ENCODE data around the gene BORCS6.
A peak's percentile ranks its signal among the peaks of the same experiment; 100 is the strongest.

The BORCS6 gene

DNA sequence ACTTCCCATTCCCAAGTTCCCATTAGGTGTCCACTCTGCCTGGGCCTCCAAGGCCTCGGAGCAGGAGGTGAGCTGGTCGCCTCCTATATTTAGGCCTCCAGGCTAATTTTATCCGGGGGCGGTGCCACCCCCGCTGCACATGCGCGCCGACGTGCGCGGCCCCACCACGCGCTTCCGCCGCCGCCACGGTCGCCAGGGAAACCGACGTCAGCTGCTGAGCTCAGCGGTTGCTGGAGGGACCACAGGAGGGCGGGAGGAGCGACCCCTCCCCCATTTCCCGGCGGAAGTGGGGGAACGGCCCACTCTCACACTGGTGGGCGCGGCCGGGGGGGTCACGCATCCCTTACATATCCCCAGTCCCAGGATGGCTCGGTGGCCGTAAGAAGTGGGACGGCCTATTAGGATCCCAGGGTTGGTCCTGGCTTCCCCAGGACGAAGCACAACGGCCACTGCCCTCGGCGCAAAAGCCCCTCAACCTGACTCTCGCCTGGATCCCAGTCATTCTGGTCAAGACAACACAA lies 38.8 kb downstream of the BORCS6 start:
- TF ChIP-seq, protein P1, sequence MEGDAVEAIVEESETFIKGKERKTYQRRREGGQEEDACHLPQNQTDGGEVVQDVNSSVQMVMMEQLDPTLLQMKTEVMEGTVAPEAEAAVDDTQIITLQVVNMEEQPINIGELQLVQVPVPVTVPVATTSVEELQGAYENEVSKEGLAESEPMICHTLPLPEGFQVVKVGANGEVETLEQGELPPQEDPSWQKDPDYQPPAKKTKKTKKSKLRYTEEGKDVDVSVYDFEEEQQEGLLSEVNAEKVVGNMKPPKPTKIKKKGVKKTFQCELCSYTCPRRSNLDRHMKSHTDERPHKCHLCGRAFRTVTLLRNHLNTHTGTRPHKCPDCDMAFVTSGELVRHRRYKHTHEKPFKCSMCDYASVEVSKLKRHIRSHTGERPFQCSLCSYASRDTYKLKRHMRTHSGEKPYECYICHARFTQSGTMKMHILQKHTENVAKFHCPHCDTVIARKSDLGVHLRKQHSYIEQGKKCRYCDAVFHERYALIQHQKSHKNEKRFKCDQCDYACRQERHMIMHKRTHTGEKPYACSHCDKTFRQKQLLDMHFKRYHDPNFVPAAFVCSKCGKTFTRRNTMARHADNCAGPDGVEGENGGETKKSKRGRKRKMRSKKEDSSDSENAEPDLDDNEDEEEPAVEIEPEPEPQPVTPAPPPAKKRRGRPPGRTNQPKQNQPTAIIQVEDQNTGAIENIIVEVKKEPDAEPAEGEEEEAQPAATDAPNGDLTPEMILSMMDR (conservative IDR thresholded peaks at IDR 0.05): no peak
- H3K27ac ChIP-seq: peak overlapping the region; percentile 73

DNA sequence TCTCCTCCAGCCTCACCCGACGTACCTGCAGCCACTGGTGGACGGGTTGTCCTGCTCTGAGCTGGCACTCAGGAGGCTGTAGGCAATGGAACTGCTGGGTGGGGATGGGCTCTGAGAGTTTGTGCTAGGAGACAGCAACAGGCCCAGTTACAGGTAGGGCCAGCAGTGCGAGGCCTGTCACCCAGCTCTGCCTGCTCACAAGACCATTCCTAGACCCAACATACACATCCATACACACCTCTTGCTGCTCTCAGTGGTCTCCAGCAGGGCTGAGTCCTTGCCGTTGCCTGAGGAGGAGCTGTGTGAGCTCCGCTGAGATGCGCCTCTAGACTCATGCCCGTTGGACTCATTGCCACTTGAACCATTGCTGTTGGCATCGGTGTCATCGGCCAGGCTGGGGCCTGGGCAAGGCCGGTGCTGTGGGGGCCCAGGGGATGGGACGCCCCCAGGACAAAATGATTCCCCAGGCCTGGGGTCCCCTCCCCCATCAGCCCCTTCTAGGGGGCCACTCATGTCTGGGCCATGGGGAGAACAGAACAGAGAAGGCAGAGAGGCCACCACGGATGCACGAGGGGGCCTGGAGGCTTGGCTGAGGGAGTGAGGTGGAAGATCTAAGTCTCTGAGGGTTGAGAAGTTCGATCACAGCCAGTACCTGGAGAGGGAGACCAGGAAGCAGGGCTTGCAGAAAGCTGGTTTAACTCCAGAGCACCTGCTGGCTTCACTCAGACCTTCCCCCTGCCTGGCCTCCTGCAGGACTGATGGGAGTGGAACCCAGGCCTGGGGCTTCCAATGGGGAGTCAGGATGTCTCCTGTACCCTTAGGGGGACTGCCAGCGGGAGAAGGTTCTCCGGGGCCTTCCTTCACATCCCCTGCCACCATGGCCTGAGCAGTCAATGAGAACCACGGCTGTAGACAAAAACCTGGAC lies 39.5 kb downstream of the BORCS6 start:
- TF ChIP-seq, protein P1 (conservative IDR thresholded peaks at IDR 0.05): no peak
- peak overlapping the region; percentile 73 for H3K27ac ChIP-seq

DNA sequence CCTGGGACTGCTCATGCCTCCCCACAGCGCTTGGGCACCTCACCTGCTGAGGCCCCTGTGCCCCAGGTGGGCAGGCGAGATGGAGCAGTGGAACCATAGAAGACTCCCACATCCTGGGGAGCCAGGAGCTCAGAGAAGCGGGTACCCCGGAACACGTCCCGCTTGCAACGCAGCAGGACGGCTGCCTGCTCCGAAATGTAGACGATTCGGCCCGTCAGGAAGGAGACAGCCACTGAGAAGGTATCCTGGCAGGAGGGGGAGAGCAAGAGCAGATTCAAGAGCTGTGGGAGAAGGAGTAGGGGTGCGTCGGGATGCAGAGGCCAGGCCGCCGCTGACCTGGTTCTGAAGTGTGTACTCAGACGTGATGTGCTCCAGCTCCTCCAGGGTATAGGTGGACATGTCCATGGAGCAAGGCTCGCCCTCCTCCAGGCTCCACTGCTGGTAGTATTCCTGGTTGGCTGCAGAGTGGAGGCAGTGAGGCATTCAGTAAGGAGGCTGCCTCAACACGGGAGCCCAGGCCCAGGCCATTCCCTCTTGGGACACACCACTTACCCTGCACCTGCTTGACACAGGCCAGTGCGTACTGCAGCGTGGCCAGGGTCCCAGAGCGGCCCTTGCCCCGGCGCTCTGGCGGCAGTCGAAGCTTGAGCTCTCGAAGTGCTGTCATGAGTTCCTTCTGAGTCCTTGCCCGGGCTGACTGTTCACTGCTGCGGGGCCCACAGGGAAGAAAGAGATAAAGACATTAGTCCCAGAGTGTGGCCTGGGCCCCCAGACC lies 40.4 kb downstream of the BORCS6 start:
- TF ChIP-seq, protein P1 (conservative IDR thresholded peaks at IDR 0.05): no peak
- no peak overlapping the region for H3K27ac ChIP-seq

DNA sequence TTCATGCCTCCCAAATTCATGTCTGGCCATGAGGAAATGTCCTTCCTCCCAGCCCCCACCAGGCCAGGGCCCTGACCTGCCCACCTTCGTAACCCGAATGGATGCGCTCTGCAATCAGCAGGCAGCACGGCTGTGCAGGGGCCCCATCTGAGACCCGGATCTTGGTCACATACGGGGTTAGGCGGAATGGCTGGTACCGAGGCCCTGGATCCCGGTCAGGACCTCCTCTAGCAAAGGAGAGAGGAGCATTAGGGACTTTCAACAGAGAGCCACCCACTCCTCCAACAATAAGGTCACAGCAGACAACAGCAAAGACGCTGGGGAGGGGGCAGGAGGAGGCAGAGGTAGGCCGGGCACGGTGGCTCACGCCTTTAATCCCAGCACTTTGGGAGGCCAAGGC lies 41.4 kb downstream of the BORCS6 start:
- no peak overlapping the region for H3K27ac ChIP-seq
- TF ChIP-seq, protein P1 (conservative IDR thresholded peaks at IDR 0.05): no peak

DNA sequence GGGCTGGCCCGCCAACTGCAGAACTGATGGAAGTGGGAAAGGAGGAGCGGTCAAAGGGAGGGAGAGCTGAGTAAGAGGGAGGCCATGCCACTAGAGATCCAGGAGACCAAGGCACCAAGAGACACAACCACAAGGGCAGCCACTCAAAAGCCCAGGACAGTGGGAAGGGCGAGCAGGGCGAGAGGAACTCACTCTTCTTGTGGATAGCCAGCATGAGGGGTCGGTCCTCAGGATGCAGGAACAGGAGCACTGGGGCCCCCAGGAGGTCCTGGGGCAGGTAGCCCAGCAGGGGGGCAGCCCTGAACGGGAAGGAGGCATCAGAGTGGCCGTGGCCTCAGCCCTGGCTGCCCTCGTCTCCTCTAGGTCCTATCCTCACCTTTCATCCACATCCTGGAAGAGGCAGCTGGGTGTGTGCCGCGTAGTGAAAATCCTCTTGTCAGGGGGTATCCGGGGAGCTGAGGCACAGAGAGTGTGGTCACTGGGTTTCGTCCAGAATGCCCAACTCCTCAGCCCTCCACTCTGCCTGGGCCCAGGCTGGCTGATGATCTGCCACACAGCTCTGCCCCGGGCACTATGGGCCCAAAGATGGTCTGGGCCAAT lies 42.1 kb downstream of the BORCS6 start:
- no peak overlapping the region for H3K27ac ChIP-seq
- TF ChIP-seq, protein P1 (conservative IDR thresholded peaks at IDR 0.05): no peak

DNA sequence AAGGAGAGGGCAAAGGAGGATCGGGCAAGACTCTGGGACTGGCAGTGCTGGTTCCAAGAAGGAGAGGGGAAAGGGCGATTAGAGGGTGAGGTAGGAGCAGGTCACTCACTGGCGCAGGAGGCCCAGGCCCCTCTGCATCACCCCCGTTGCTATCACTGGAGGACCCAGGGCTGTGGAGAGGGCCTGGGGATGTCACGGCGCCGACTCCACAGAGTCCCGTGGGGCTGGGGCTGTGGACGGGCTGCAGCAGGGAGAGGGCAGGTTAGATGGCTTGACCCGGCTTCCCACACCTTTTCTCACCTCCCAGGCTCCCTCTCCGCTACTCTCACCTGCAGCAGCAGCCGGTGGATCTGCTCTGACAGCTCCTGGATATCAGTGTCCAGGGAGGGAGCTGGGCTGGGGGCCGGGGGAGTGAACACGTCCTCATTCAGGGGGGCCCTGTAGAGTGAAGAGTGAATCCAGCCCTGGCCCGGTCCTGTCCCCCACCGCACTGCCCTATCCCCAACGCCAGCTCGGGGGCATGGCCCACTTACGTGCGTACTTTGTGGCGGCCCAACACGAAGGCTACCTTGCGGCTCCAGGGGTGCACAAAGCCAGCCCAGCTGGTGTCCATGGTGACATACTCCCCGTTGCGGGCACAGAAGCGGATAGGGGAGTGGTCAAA lies 42.7 kb downstream of the BORCS6 start:
- TF ChIP-seq, protein P1 (conservative IDR thresholded peaks at IDR 0.05): no peak
- no peak overlapping the region for H3K27ac ChIP-seq
